ENCODE measurements around the gene PAPPA2. TPM values are rescaled to one million over a fixed set of nuclear protein-coding genes. Genes with fewer than 3 reads are reported as not detected.

The PAPPA2 gene
- total and polyA plus RNA-seq, 7 donors = under 0.01 to 3.9 (median 1.2) TPM; not detected in 1

- Histone ChIP-seq H3K36me3 (no peaks in the 10 kb centered on the region), H3K4me3 (no peak overlapping the region), H3K9me3 (no peaks in the 10 kb centered on the region), H3K4me1 (peaks cover 0 to 7% (median 0%) of the 10 kb centered on the region in 4 donors), H3K27ac (peak overlapping the region in 1 of 4 donors; percentile 58), H3K27me3 (no peaks in the 10 kb centered on the region)
- intact Hi-C loops (cut with DNase I) = no loop called here
- 79 to 87% methylated on average over 5 of the region's 5 CpGs for WGBS, 2 donors
- TF ChIP-seq EP300 (IDR thresholded peaks at IDR 0.05) = peak in 2 of 4 donors; percentile 59 to 67
- no peak for TF ChIP-seq POLR2A (IDR thresholded peaks at IDR 0.05)
- peak in 2 of 4 donors; percentile 16 to 68 for TF ChIP-seq POLR2AphosphoS5 (IDR thresholded peaks at IDR 0.05)
- TF ChIP-seq, protein P1, sequence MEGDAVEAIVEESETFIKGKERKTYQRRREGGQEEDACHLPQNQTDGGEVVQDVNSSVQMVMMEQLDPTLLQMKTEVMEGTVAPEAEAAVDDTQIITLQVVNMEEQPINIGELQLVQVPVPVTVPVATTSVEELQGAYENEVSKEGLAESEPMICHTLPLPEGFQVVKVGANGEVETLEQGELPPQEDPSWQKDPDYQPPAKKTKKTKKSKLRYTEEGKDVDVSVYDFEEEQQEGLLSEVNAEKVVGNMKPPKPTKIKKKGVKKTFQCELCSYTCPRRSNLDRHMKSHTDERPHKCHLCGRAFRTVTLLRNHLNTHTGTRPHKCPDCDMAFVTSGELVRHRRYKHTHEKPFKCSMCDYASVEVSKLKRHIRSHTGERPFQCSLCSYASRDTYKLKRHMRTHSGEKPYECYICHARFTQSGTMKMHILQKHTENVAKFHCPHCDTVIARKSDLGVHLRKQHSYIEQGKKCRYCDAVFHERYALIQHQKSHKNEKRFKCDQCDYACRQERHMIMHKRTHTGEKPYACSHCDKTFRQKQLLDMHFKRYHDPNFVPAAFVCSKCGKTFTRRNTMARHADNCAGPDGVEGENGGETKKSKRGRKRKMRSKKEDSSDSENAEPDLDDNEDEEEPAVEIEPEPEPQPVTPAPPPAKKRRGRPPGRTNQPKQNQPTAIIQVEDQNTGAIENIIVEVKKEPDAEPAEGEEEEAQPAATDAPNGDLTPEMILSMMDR (IDR thresholded peaks at IDR 0.05) = no peak
- DNase-seq = no peak
Measured at GRCh38 chr1:176494436-176494835, 31.5 kb downstream of the PAPPA2 start.

DNA sequence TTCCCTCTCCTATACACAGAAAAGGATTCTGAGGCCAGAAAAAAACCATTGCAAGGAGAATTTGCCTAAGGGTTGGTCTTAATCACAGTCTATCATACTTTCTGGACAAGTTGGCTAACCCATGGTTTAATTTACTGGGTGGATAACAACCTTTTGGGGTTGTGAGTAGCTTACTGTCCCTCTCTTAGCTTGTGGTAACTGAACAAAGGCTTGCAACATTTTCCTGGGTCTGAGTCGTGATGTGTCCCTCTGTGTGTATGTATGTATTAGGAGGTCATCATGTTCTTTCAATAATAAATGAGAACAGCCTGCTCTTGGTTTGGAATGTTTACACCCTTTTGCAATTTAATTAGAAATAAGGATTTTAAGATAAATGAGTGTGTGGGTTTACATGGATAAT, 36.7 kb downstream of the PAPPA2 start:
- no peaks in the 10 kb centered on the region for H3K27me3 ChIP-seq
- H3K4me3 ChIP-seq = no peak overlapping the region
- no peaks in the 10 kb centered on the region for H3K4me1 ChIP-seq
- H3K27ac ChIP-seq = no peak overlapping the region
- TF ChIP-seq POLR2A (IDR thresholded peaks at IDR 0.05) (no peak), EP300 (IDR thresholded peaks at IDR 0.05) (no peak), POLR2AphosphoS5 (IDR thresholded peaks at IDR 0.05) (no peak)
- TF ChIP-seq, protein P1 (IDR thresholded peaks at IDR 0.05) = no peak
- H3K9me3 ChIP-seq = no peaks in the 10 kb centered on the region
- WGBS, 2 donors = 60 to 67% methylated on average over 1 of the region's 1 CpG
- DNase-seq = no peak
- intact Hi-C loops (cut with DNase I) = no loop called here
- H3K36me3 ChIP-seq = no peaks in the 10 kb centered on the region

- Histone ChIP-seq H3K27me3 (no peaks in the 10 kb centered on the region), H3K9me3 (no peaks in the 10 kb centered on the region), H3K4me1 (no peaks in the 10 kb centered on the region), H3K27ac (no peak overlapping the region), H3K4me3 (no peak overlapping the region), H3K36me3 (no peaks in the 10 kb centered on the region)
- intact Hi-C loops (cut with DNase I) = no loop called here
- TF ChIP-seq POLR2A (IDR thresholded peaks at IDR 0.05) = no peak
- TF ChIP-seq, protein P1 (IDR thresholded peaks at IDR 0.05) = no peak
- DNase-seq = no peak
- WGBS, 2 donors = 57 to 61% methylated on average over 2 of the region's 2 CpGs
Measured at GRCh38 chr1:176501599-176501998, 38.6 kb downstream of the PAPPA2 start.

DNA sequence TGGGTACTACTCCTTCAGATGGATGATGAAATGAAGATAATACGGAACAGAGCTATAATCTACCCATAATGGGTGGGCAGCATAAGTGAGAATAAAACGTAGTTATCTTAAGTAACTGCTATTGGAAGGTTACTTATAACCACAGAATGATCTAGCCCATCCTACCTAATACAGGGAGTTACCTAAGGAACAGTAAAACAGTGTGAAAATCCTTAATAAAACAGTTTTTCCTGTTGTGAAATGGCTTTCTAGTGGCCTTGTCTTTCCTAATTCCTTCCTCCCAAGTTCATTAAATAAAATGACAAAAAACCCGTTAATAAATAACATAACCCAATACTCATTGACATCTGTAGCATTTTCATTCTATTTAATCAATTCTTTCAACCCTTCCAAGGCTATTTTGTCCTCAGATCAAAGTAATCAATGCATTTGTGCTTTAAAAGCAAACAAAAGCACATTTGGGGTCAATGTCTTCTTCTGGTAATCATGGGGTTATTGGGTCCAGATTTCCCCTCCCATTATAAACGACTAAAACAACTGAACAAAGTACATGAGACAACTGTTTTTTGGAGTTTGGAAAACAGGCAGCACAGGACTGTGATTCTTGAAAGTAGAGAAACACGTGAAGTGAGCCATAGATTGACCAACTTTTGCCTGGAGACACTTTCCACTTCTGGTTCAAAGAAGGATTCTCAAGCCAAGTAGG, 42.0 kb downstream of the PAPPA2 start:
- Histone ChIP-seq H3K27ac (no peak overlapping the region), H3K4me3 (no peak overlapping the region), H3K9me3 (no peaks in the 10 kb centered on the region), H3K36me3 (no peaks in the 10 kb centered on the region), H3K27me3 (no peaks in the 10 kb centered on the region), H3K4me1 (no peaks in the 10 kb centered on the region)
- intact Hi-C loops (cut with DNase I) = no loop called here
- no peak for TF ChIP-seq POLR2AphosphoS5 (IDR thresholded peaks at IDR 0.05)
- TF ChIP-seq EP300 (IDR thresholded peaks at IDR 0.05) = no peak
- no peak for TF ChIP-seq POLR2A (IDR thresholded peaks at IDR 0.05)
- TF ChIP-seq, protein P1 (IDR thresholded peaks at IDR 0.05) = no peak
- DNase-seq = no peak
- 51 to 63% methylated on average over 5 of the region's 5 CpGs for WGBS, 2 donors

- no peak for TF ChIP-seq POLR2A (IDR thresholded peaks at IDR 0.05)
- TF ChIP-seq, protein P1 (IDR thresholded peaks at IDR 0.05) = no peak
- H3K4me3 ChIP-seq = no peak overlapping the region
- no peaks in the 10 kb centered on the region for H3K9me3 ChIP-seq
- peaks cover 0 to 14% (median 12%) of the 10 kb centered on the region in 4 donors for H3K4me1 ChIP-seq
- no peaks in the 10 kb centered on the region for H3K27me3 ChIP-seq
- H3K27ac ChIP-seq = no peak overlapping the region
- intact Hi-C loops (cut with DNase I) = no loop called here
- H3K36me3 ChIP-seq = no peaks in the 10 kb centered on the region
- no peak for DNase-seq
Measured at GRCh38 chr1:176512966-176513365, 50.0 kb downstream of the PAPPA2 start.

Data from sigmoid colon (tissue), 7 donors.